ENCODE data around the gene TOP1. TPM values are rescaled to one million over a fixed set of nuclear protein-coding genes. Genes with fewer than 3 reads are reported as not detected.

The TOP1 gene
- total RNA-seq, 1 experiment from 2014 or later = 81.8 TPM

DNA sequence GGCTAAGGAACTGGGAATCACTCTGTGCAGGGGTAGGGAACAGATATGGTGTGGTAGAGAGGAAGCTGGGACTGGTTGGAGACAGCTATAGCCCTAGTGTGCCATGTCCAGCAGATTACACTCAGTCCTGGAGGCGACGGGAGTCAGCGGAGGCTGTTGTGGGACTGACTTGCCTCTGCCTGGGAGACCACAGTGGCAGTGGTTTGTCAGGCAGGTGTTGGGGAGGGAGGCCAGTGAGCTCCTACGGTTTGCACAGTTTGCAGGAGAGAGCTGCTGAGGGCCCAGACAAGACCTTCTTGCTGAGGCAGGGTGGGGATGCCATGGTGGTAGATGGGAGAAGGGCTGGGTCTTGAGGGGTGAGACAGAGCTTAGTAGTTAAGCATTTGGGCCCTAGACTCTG lies 113.6 kb downstream of the TOP1 start:
- POLR2A ChIA-PET = no interaction called here
- CTCF ChIA-PET = interaction anchor here (1.0 to 1.5 kb wide), 4 partner anchors 31 to 198 kb away, joined by 3 to 9 read pairs (median 4); partner anchors contain the start of gene LPIN3
- no peak overlapping the region for H3K27ac Mint-ChIP-seq
- no peaks in the 10 kb centered on the region for H3K9me3 Mint-ChIP-seq
- no peak for TF ChIP-seq TEAD1 (CRISPR knock-in tag; IDR thresholded peaks at IDR 0.05)
- TF ChIP-seq SP1 (CRISPR knock-in tag; conservative IDR thresholded peaks at IDR 0.05) = no peak
- TF ChIP-seq, protein P1, sequence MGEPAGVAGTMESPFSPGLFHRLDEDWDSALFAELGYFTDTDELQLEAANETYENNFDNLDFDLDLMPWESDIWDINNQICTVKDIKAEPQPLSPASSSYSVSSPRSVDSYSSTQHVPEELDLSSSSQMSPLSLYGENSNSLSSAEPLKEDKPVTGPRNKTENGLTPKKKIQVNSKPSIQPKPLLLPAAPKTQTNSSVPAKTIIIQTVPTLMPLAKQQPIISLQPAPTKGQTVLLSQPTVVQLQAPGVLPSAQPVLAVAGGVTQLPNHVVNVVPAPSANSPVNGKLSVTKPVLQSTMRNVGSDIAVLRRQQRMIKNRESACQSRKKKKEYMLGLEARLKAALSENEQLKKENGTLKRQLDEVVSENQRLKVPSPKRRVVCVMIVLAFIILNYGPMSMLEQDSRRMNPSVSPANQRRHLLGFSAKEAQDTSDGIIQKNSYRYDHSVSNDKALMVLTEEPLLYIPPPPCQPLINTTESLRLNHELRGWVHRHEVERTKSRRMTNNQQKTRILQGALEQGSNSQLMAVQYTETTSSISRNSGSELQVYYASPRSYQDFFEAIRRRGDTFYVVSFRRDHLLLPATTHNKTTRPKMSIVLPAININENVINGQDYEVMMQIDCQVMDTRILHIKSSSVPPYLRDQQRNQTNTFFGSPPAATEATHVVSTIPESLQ (CRISPR knock-in tag; IDR thresholded peaks at IDR 0.05) = no peak
- TF ChIP-seq, protein P2, sequence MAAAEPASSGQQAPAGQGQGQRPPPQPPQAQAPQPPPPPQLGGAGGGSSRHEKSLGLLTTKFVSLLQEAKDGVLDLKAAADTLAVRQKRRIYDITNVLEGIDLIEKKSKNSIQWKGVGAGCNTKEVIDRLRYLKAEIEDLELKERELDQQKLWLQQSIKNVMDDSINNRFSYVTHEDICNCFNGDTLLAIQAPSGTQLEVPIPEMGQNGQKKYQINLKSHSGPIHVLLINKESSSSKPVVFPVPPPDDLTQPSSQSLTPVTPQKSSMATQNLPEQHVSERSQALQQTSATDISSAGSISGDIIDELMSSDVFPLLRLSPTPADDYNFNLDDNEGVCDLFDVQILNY (CRISPR knock-in tag; IDR thresholded peaks at IDR 0.05) = no peak
- TF ChIP-seq, protein P3, sequence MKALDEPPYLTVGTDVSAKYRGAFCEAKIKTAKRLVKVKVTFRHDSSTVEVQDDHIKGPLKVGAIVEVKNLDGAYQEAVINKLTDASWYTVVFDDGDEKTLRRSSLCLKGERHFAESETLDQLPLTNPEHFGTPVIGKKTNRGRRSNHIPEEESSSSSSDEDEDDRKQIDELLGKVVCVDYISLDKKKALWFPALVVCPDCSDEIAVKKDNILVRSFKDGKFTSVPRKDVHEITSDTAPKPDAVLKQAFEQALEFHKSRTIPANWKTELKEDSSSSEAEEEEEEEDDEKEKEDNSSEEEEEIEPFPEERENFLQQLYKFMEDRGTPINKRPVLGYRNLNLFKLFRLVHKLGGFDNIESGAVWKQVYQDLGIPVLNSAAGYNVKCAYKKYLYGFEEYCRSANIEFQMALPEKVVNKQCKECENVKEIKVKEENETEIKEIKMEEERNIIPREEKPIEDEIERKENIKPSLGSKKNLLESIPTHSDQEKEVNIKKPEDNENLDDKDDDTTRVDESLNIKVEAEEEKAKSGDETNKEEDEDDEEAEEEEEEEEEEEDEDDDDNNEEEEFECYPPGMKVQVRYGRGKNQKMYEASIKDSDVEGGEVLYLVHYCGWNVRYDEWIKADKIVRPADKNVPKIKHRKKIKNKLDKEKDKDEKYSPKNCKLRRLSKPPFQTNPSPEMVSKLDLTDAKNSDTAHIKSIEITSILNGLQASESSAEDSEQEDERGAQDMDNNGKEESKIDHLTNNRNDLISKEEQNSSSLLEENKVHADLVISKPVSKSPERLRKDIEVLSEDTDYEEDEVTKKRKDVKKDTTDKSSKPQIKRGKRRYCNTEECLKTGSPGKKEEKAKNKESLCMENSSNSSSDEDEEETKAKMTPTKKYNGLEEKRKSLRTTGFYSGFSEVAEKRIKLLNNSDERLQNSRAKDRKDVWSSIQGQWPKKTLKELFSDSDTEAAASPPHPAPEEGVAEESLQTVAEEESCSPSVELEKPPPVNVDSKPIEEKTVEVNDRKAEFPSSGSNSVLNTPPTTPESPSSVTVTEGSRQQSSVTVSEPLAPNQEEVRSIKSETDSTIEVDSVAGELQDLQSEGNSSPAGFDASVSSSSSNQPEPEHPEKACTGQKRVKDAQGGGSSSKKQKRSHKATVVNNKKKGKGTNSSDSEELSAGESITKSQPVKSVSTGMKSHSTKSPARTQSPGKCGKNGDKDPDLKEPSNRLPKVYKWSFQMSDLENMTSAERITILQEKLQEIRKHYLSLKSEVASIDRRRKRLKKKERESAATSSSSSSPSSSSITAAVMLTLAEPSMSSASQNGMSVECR (CRISPR knock-in tag; IDR thresholded peaks at IDR 0.05; ENCODE audit: borderline replicate concordance) = no peak
- no peak for TF ChIP-seq NFYB (CRISPR knock-in tag; conservative IDR thresholded peaks at IDR 0.05; ENCODE audit: low read depth)
- no peak for TF ChIP-seq ETV6 (CRISPR knock-in tag; IDR thresholded peaks at IDR 0.05)
- TF ChIP-seq, protein P4, sequence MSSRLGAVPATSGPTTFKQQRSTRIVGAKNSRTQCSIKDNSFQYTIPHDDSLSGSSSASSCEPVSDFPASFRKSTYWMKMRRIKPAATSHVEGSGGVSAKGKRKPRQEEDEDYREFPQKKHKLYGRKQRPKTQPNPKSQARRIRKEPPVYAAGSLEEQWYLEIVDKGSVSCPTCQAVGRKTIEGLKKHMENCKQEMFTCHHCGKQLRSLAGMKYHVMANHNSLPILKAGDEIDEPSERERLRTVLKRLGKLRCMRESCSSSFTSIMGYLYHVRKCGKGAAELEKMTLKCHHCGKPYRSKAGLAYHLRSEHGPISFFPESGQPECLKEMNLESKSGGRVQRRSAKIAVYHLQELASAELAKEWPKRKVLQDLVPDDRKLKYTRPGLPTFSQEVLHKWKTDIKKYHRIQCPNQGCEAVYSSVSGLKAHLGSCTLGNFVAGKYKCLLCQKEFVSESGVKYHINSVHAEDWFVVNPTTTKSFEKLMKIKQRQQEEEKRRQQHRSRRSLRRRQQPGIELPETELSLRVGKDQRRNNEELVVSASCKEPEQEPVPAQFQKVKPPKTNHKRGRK (CRISPR knock-in tag; IDR thresholded peaks at IDR 0.05; ENCODE audit: borderline replicate concordance) = no peak
- TF ChIP-seq, protein P5, sequence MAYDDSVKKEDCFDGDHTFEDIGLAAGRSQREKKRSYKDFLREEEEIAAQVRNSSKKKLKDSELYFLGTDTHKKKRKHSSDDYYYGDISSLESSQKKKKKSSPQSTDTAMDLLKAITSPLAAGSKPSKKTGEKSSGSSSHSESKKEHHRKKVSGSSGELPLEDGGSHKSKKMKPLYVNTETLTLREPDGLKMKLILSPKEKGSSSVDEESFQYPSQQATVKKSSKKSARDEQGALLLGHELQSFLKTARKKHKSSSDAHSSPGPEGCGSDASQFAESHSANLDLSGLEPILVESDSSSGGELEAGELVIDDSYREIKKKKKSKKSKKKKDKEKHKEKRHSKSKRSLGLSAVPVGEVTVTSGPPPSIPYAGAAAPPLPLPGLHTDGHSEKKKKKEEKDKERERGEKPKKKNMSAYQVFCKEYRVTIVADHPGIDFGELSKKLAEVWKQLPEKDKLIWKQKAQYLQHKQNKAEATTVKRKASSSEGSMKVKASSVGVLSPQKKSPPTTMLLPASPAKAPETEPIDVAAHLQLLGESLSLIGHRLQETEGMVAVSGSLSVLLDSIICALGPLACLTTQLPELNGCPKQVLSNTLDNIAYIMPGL (CRISPR knock-in tag; IDR thresholded peaks at IDR 0.05) = no peak
- peaks cover 69% of the 10 kb centered on the region for H3K4me1 Mint-ChIP-seq
- no peak for DNase-seq (ENCODE audit: low spot score)
- no peak for ATAC-seq
- H3K4me3 Mint-ChIP-seq = no peak overlapping the region
- peaks cover 13% of the 10 kb centered on the region; the same call in 1 of the 2 replicates for H3K36me3 Mint-ChIP-seq
- no peaks in the 10 kb centered on the region for H3K27me3 Mint-ChIP-seq (ENCODE audit: low read depth)

DNA sequence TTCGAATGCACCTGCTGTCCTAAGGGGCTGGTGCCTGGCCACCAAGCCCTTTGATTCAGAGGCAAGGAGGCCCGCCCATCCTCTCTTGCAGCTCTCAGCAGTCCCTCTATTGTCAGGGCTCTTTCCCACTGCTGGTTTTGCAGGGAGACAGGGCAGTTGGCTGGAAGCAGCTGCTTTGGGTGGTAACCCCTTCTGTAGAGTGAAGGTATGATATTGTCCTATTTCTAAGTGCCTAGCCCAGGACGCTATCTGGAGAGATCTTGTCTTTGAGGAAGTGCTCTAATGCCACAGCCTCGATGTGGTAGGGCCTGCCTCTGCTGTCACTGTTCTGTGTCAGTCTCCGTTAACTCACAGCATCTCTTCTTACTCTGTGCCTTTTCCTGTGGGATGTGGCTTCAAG lies 114.3 kb downstream of the TOP1 start:
- peaks cover 13% of the 10 kb centered on the region; the same call in 1 of the 2 replicates for H3K36me3 Mint-ChIP-seq
- DNase-seq (ENCODE audit: low spot score) (no peak), ATAC-seq (no peak)
- no peak overlapping the region for H3K4me3 Mint-ChIP-seq
- ChIA-PET POLR2A (interaction anchor here (0.6 kb wide), 1 partner anchor 76 kb away, joined by 3 read pairs; no protein-coding TSS in a partner anchor), CTCF (interaction anchor here (1.0 to 5.3 kb wide), 4 partner anchors 8 to 180 kb away, joined by 3 to 50 read pairs (median 6); no protein-coding TSS in a partner anchor)
- no peaks in the 10 kb centered on the region for H3K9me3 Mint-ChIP-seq
- H3K27ac Mint-ChIP-seq = 0 out of 2 replicates have a peak overlapping the region, but pooled peaks have one; percentile 20
- no peaks in the 10 kb centered on the region for H3K27me3 Mint-ChIP-seq (ENCODE audit: low read depth)
- no peak for TF ChIP-seq ZNF396 (CRISPR knock-in tag; IDR thresholded peaks at IDR 0.05; ENCODE audit: borderline replicate concordance)
- no peak for TF ChIP-seq FOXP1 (CRISPR knock-in tag; IDR thresholded peaks at IDR 0.05; ENCODE audit: borderline replicate concordance)
- TF ChIP-seq NR2C2 (CRISPR knock-in tag; IDR thresholded peaks at IDR 0.05) = no peak
- TF ChIP-seq, protein P6, sequence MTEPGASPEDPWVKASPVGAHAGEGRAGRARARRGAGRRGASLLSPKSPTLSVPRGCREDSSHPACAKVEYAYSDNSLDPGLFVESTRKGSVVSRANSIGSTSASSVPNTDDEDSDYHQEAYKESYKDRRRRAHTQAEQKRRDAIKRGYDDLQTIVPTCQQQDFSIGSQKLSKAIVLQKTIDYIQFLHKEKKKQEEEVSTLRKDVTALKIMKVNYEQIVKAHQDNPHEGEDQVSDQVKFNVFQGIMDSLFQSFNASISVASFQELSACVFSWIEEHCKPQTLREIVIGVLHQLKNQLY (CRISPR knock-in tag; IDR thresholded peaks at IDR 0.05) = no peak
- TF ChIP-seq CREB1 (CRISPR knock-in tag; IDR thresholded peaks at IDR 0.05) = no peak
- TF ChIP-seq, protein P7, sequence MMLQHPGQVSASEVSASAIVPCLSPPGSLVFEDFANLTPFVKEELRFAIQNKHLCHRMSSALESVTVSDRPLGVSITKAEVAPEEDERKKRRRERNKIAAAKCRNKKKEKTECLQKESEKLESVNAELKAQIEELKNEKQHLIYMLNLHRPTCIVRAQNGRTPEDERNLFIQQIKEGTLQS (CRISPR knock-in tag; conservative IDR thresholded peaks at IDR 0.05) = no peak
- TF ChIP-seq GTF2I (CRISPR knock-in tag; conservative IDR thresholded peaks at IDR 0.05) = no peak
- peaks cover 71% of the 10 kb centered on the region for H3K4me1 Mint-ChIP-seq

Measured in WTC11 (cell line).